ENCODE data around the gene TTC6. TPM values are rescaled to one million over a fixed set of nuclear protein-coding genes. Genes with fewer than 3 reads are reported as not detected.

TTC6 gene
- polyA plus RNA-seq, 6 donors from 2014 or later = not detected

DNA sequence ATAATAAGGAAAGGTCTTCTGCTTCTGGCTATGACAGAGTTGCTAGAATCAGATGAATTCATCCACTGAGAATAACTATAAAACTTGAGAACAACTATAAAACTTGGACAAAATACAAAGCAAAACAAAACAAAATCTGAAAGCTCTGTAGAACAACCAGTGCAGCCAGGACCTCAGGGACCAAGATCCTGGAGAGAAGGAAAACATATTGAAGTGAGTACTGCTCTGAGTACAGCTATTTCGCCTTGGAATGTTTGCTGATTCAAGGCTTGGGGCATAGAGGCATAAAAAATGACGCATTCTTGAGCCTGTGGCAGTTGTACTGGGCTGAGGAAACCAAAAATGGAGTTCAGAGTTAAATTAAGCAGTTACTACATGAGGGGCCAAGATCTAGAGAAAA is 22.1 kb upstream of the TTC6 start:
- DNase-seq (no peak), ATAC-seq (ENCODE audit: low read depth in 2 of 2) (no peak)
- peaks cover 0 to 10% (median 3%) of the 10 kb centered on the region in 7 donors for H3K9me3 Mint-ChIP-seq
- no peak overlapping the region for H3K4me3 Mint-ChIP-seq
- no peaks in the 10 kb centered on the region for H3K36me3 Mint-ChIP-seq
- H3K27me3 Mint-ChIP-seq = peaks cover 4 to 19% (median 8%) of the 10 kb centered on the region in 3 donors
- H3K4me1 Mint-ChIP-seq = no peaks in the 10 kb centered on the region
- H3K27ac Mint-ChIP-seq = no peak overlapping the region

DNA sequence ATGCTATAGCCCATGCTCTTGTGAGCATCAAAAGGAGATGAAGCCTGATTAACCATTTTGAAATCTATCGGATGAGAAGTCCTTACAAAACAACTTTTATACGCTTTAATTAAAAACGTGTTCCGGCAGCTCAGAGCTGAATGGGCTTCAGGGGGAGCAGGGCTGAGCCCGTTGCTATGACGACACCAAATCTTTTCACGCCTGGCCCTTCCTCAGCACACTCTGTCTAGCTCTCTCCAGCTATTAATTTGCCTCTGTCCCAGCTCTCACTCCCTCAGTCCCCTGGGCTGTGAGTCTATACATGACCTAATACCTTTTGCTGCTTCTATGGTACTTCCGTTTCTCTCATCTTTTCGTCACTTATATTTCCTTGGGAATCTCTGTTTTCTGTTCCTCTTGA is 16.2 kb upstream of the TTC6 start:
- H3K4me3 Mint-ChIP-seq = no peak overlapping the region
- peaks cover 0 to 10% (median 3%) of the 10 kb centered on the region in 7 donors for H3K9me3 Mint-ChIP-seq
- ATAC-seq (ENCODE audit: low read depth in 2 of 2) = no peak
- H3K27ac Mint-ChIP-seq = peak overlapping the region in 1 of 6 donors; percentile 47
- H3K4me1 Mint-ChIP-seq = peaks cover 0 to 3% (median 0%) of the 10 kb centered on the region in 3 donors
- no peaks in the 10 kb centered on the region for H3K36me3 Mint-ChIP-seq
- DNase-seq = no peak
- peaks cover 11 to 40% (median 28%) of the 10 kb centered on the region in 3 donors for H3K27me3 Mint-ChIP-seq

DNA sequence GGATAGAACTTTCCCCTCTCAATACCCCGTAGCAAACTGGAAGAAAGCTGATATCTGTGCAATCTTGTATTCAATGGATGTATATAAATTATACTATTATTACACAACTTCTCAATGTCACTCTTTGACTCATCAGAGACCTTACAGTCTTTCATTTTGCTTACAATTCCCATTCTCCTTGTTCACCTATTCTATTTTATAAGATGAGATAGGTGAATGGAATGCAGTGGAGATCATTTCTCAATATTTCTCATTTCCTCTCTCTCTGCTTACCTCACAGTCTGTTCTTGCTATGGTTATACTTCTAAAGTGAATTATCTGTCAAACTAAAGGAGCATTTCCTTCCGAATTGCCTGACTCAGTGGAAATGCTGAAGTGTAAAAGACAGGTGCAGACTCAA is 15.3 kb upstream of the TTC6 start:
- ATAC-seq (ENCODE audit: low read depth in 2 of 2) (no peak), DNase-seq (no peak)
- Mint-ChIP-seq H3K4me1 (peaks cover 0 to 3% (median 0%) of the 10 kb centered on the region in 3 donors), H3K9me3 (peaks cover 0 to 5% (median 2%) of the 10 kb centered on the region in 7 donors), H3K27ac (no peak overlapping the region), H3K4me3 (no peak overlapping the region), H3K36me3 (no peaks in the 10 kb centered on the region), H3K27me3 (peaks cover 11 to 37% (median 30%) of the 10 kb centered on the region in 3 donors)

DNA sequence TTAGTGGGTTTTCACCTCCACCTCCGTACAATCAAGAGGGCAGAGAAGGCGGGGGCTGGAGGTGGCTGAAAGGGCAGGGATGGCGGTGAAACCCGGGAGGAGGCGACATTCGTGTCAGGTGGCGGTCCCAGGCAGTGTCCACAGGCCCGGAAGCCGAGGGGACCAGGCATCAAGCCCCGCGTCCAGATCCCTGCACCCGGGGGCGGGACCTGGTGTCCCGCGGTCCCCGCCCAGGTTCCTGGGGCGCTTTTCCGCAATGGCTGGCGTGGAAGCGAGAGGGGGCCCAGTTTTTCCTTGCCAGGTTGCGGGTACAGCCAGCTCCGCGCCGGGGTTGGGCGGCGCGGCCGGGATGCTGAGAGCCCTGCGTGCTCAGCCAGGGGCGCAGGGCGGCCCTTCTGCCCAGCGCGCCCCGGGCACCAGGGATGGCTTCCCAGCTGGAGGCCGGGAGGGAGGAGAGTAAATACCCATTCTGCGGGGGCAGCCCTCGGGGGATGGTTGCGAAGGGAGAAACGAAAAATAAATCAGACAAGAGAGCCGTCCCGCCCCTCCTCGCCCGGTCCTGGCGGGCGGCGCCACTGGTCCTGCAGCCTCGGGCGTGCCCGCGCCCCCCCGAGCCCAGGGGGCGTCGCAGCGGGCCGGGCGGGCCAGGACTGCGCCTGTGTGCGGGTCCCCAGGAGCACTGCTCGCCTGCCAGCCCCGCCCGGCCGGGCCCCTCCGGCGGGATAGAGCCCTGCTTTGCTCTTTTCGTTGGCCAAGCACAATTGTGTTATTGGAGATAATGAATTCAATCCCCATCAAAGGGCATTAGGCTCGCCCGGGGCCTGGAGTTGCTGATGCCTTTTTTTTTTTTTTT is 11.8 kb upstream of the TTC6 start:
- peaks cover 0 to 3% (median 0%) of the 10 kb centered on the region in 3 donors for H3K4me1 Mint-ChIP-seq
- no peak overlapping the region for H3K27ac Mint-ChIP-seq
- no peak for ATAC-seq (ENCODE audit: low read depth in 2 of 2)
- H3K9me3 Mint-ChIP-seq = peaks cover 0 to 12% (median 3%) of the 10 kb centered on the region in 7 donors
- no peaks in the 10 kb centered on the region for H3K36me3 Mint-ChIP-seq
- peaks cover 29 to 51% (median 44%) of the 10 kb centered on the region in 3 donors for H3K27me3 Mint-ChIP-seq
- peak overlapping the region in 1 of 8 donors; percentile 51 for H3K4me3 Mint-ChIP-seq
- no peak for DNase-seq

DNA sequence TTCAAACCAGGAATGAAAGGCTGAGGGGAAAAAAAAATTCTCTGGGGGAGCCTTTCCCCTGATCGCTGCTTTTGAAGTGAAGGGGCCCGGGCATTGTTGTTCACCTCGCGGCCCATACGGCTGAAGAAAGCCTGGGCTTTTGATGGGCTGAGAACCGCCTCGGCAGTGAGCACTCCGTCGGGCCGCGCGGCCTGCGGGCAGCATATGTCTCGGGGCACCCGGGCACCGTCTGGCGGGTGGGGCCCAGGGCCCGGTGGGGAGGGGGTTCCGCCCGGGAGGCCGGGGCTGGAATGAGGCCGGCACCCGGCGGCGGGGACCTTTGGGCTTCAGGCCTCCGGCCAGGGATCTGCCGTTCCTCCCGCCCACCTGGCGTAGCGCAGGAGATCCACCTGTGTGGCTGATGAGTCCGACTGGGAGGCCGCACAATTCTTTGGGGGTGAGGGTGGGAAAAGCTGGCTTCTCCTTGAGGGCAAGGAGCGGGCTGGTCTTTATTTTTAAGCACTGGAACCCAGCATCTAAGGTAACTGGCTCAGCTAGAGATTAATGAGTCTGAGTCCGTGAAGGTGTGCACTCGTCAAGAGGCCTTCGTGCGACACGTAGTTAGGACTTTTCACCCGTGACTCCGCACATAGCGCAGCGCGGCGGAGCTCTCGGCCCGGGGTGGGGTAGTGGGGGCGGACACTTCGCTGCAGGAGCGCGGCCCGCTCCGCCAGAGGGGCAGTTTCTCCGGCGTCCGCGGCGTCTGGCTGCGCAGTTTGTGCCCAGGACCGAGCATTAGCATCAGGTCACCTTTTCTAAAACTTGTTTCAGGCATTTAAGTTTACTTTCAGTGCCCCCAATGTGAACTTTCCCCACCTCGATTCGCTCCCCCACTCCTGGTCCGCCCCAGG is 11.0 kb upstream of the TTC6 start:
- H3K4me3 Mint-ChIP-seq = peak overlapping the region in 1 of 8 donors; percentile 60
- H3K27me3 Mint-ChIP-seq = peaks cover 36 to 55% (median 53%) of the 10 kb centered on the region in 3 donors
- H3K36me3 Mint-ChIP-seq = no peaks in the 10 kb centered on the region
- H3K4me1 Mint-ChIP-seq = peaks cover 0 to 3% (median 0%) of the 10 kb centered on the region in 3 donors
- no peak overlapping the region for H3K27ac Mint-ChIP-seq
- no peak for ATAC-seq (ENCODE audit: low read depth in 2 of 2)
- DNase-seq = no peak
- peaks cover 0 to 15% (median 6%) of the 10 kb centered on the region in 7 donors for H3K9me3 Mint-ChIP-seq

DNA sequence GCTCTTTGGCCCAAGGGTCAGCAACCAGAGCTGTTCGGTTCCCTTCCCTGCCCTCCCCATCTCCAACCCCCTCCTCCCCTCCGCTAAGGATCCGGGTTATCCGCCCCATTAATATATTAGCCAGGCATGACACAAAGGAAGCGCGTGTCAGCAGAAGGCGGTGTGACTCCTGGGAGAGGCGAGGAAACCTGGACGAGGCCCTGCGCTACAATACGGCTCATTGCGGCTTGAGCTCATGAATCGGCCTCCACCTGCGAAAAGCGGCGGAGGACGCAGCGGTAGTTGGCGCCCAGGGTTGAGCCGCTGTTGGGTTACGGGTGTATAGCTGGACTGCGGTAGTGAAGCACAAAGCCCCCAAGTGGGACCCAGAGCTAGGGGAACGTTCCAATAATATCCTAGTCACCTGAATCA is 10.3 kb upstream of the TTC6 start:
- ATAC-seq (ENCODE audit: low read depth in 2 of 2) = no peak
- peaks cover 32 to 51% (median 47%) of the 10 kb centered on the region in 3 donors for H3K27me3 Mint-ChIP-seq
- no peaks in the 10 kb centered on the region for H3K36me3 Mint-ChIP-seq
- peaks cover 0 to 3% (median 0%) of the 10 kb centered on the region in 3 donors for H3K4me1 Mint-ChIP-seq
- H3K27ac Mint-ChIP-seq = no peak overlapping the region
- H3K9me3 Mint-ChIP-seq = peaks cover 0 to 16% (median 6%) of the 10 kb centered on the region in 7 donors
- no peak for DNase-seq
- H3K4me3 Mint-ChIP-seq = no peak overlapping the region

DNA sequence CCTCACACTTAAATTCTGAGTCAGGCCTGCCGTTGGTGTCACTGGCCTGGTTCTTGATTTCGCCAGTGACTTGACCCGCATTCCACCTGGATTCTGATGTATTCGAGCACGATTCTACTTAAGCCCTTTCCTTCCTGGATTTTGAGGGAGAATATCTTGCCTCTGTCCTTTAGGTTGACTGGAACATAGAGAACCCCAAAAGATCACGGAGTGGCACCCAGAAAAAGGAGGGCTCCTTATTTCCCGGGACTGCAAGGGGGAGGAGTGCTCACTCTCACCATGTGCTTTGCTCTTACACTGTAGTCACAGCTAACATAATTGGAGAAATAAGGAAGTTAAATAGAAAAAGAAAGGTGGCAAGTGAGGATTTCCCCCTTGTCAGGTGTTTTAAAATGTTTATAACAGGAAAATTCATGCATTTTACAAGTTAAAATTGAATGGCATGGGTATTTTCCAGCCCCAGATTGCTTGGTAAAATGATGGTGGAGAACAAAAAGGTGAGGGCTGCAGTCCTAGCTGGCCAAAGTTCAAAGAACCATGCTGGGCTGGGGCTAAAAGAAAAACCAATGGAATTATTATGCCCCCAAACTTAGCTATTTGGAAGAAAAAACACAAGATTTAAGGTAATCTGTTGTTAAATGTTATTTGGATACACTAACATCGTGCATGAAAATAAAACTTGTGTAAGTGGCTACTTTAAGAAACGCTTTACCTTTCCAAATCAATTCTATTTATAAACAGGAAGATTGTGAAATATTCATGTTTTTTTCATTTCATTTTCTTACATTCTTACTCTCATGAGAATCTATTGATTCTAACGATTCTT is 9.2 kb upstream of the TTC6 start:
- Mint-ChIP-seq H3K4me1 (peaks cover 0 to 5% (median 0%) of the 10 kb centered on the region in 3 donors), H3K4me3 (no peak overlapping the region), H3K36me3 (peaks cover 0 to 7% of the 10 kb centered on the region in 2 donors), H3K27me3 (peaks cover 42 to 55% (median 50%) of the 10 kb centered on the region in 3 donors), H3K9me3 (peaks cover 0 to 23% (median 6%) of the 10 kb centered on the region in 7 donors), H3K27ac (no peak overlapping the region)
- ATAC-seq (ENCODE audit: low read depth in 2 of 2) (no peak), DNase-seq (no peak)

DNA sequence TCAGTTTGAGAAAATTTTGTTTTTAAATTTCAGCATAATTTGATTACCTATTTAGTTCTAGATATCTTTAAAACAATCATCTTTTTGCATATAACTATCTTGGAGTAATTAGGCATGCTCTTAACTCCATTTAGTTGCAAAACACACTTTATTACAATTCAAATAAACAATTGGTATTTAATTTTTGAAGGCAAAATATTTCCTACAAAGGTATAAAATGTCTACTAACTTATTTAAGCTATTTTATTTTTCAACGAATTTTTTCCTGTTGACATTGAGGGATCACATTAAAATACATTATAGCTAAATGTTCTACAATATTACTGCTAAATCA is 8.7 kb upstream of the TTC6 start:
- no peak for DNase-seq
- peaks cover 45 to 58% (median 56%) of the 10 kb centered on the region in 3 donors for H3K27me3 Mint-ChIP-seq
- H3K9me3 Mint-ChIP-seq = peaks cover 0 to 25% (median 8%) of the 10 kb centered on the region in 7 donors
- no peak overlapping the region for H3K27ac Mint-ChIP-seq
- H3K36me3 Mint-ChIP-seq = peaks cover 0 to 12% of the 10 kb centered on the region in 2 donors
- H3K4me1 Mint-ChIP-seq = peaks cover 0 to 6% (median 0%) of the 10 kb centered on the region in 3 donors
- ATAC-seq (ENCODE audit: low read depth in 2 of 2) = no peak
- H3K4me3 Mint-ChIP-seq = no peak overlapping the region

DNA sequence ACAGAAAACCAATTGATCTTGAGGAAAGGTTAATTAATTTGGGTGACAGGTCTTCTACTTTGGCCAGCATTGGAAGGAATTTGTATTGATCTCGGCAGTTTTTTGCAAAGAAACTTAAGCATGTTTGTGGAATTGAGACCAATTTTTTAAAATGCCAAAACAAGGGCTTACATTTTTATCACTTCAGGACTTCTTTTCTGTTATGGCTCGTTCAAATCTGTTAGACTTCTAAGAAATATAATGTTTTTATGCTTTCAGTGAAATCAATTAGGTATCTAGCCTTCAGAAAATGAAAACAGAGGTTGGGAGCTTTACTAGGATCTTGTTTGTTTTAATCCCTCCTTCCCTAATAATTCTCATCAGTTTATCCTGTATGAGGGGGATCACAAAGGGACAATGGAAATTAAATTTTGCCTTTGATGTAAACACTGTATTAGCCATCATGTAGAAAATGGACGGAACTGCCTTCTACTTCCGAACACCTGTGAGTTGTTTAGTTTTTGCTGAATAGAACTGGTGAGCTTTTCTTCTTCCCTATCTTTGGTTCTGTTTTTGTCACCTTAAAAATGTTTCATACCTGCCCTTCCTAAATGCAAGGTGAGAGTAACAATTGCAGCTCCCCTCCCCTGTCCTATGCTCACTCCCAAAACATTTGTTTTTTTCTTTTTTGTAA is 8.2 kb upstream of the TTC6 start:
- no peak for DNase-seq
- no peak for ATAC-seq (ENCODE audit: low read depth in 2 of 2)
- no peak overlapping the region for H3K4me3 Mint-ChIP-seq
- H3K4me1 Mint-ChIP-seq = peaks cover 0 to 6% (median under 1%) of the 10 kb centered on the region in 3 donors
- H3K27me3 Mint-ChIP-seq = peaks cover 45 to 61% (median 58%) of the 10 kb centered on the region in 3 donors
- peaks cover 0 to 25% (median 8%) of the 10 kb centered on the region in 7 donors for H3K9me3 Mint-ChIP-seq
- no peak overlapping the region for H3K27ac Mint-ChIP-seq
- peaks cover 0 to 12% of the 10 kb centered on the region in 2 donors for H3K36me3 Mint-ChIP-seq

DNA sequence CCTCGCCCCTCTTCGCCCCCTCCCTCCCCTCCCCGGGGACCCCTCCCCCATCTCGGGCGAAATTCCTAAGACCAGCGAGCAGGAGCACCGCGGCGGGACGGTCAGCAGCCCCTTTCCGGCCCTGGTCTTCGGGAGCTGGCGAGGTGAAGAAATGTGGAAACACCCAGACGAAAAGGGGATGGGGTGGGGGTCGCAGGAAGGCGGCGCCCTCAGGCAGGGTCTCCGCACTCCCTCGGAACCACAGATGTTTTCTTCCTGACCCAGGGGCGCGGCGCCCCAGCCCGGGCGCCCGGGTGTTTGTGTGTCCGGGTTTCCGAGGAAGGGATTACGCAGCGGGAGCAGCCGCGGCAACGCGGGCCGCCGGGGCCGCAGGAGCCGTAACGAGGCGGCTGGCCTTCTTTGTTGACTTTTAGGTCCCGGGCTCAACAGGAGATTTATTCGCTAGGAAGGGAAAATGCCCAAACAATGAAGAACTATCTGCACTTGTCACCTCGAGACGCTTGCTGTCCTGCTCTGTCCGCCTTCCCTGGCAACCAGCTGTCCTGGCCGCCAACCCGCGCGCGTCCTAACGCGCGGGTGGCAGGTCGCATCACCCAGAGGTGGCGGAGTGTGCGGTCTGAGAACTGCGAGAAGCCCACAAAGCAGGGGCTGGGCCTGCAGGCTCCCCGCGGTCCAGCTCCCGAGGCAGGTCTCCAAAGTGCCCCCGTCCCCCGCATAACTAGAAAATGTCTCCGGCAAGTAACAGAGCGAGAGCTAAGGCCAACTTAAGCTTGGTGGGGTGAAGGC is 7.4 kb upstream of the TTC6 start:
- Mint-ChIP-seq H3K9me3 (peaks cover 0 to 27% (median 13%) of the 10 kb centered on the region in 7 donors), H3K4me3 (no peak overlapping the region), H3K36me3 (peaks cover 0 to 12% of the 10 kb centered on the region in 2 donors), H3K27me3 (peaks cover 49 to 65% (median 60%) of the 10 kb centered on the region in 3 donors), H3K4me1 (peaks cover 0 to 8% (median 5%) of the 10 kb centered on the region in 3 donors), H3K27ac (no peak overlapping the region)
- no peak for ATAC-seq (ENCODE audit: low read depth in 2 of 2)
- no peak for DNase-seq

DNA sequence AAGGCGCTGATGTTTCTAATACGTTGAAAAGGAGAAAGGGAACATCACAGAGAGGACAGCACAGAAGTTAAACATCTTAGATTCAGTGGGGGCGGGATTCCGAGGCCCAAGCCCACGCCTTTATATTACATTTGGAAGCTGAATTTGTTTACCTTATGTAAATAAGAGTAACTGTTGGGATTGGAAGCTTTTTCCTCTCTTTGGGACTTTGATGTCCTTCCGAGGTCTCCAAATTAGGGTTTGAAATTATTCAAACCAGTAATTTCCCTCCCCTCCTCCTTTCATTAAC is 6.8 kb upstream of the TTC6 start:
- Mint-ChIP-seq H3K9me3 (peaks cover 0 to 30% (median 13%) of the 10 kb centered on the region in 7 donors), H3K27ac (no peak overlapping the region), H3K36me3 (peaks cover 0 to 12% of the 10 kb centered on the region in 2 donors), H3K4me1 (peaks cover 0 to 9% (median 3%) of the 10 kb centered on the region in 3 donors), H3K4me3 (no peak overlapping the region), H3K27me3 (peaks cover 54 to 66% (median 57%) of the 10 kb centered on the region in 3 donors)
- ATAC-seq (ENCODE audit: low read depth in 2 of 2) (no peak), DNase-seq (no peak)

Data from naive B cell (primary cell).